Activated CD4-positive, alpha-beta memory T cell treated with anti-CD3 and anti-CD28 coated beads, Interleukin-2, amount 10 ng/mL, durations not matched to agents 7 days and 5 days (primary cell): ENCODE measurements around the gene ZBTB18. TPM values are rescaled to one million over a fixed set of nuclear protein-coding genes. Genes with fewer than 3 reads are reported as not detected.

Source experiments
- CTCF ChIA-PET: fragments of 350-600 bp; sonication (Branson Sonifier 250); formaldehyde crosslinking; loops from one replicate; lab custom pipeline; 2021; ENCODE audit warnings: antibody characterized with exemption, inconsistent platforms; lab: Charles Lee
- POLR2A ChIA-PET: fragments of 350-600 bp; sonication (Branson Sonifier 250); formaldehyde crosslinking; loops from one replicate; lab custom pipeline; 2021; ENCODE audit warnings: antibody characterized with exemption; lab: Charles Lee
- DNase-seq: peaks from one replicate; pipeline ENCODE4 v3.0.0-alpha.2; 2020
- H3K27ac Mint-ChIP-seq: one replicate; pipeline ENCODE4 v1.8.0; 2021; ENCODE audit warnings: mild to moderate bottlenecking, mixed read lengths
- H3K27me3 Mint-ChIP-seq: one replicate; pipeline ENCODE4 v1.8.0; 2021; ENCODE audit warnings: mixed read lengths
- H3K36me3 Mint-ChIP-seq: one replicate; pipeline ENCODE4 v1.8.0; 2021; ENCODE audit warnings: low read depth, mixed read lengths
- H3K4me1 Mint-ChIP-seq: one replicate; pipeline ENCODE4 v1.8.0; 2021; ENCODE audit warnings: mixed read lengths
- H3K4me3 Mint-ChIP-seq: one replicate; pipeline ENCODE4 v1.8.0; 2021; ENCODE audit warnings: mild to moderate bottlenecking, mixed read lengths
- H3K9me3 Mint-ChIP-seq: one replicate; pipeline ENCODE4 v1.8.0; 2021; ENCODE audit warnings: mixed read lengths
- total RNA-seq, 2 experiments: library from RNA; stranded (reverse); gene quantifications; one replicate each; pipeline ENCODE4 v1.2.3, GENCODE V29; 2021

The ZBTB18 gene
- total RNA-seq, 2 experiments from 2014 or later = 9.6 to 10.2 TPM

- Mint-ChIP-seq H3K27me3 (peaks cover 11% of the 10 kb centered on the region), H3K4me1 (no peaks in the 10 kb centered on the region), H3K27ac (no peak overlapping the region), H3K36me3 (no peaks in the 10 kb centered on the region), H3K4me3 (no peak overlapping the region), H3K9me3 (no peaks in the 10 kb centered on the region)
- ChIA-PET CTCF (no interaction called here), POLR2A (no interaction called here)
- DNase-seq = no peak
Observed at GRCh38 chr1:244088161-244088560, 37.1 kb downstream of the ZBTB18 start.

DNA sequence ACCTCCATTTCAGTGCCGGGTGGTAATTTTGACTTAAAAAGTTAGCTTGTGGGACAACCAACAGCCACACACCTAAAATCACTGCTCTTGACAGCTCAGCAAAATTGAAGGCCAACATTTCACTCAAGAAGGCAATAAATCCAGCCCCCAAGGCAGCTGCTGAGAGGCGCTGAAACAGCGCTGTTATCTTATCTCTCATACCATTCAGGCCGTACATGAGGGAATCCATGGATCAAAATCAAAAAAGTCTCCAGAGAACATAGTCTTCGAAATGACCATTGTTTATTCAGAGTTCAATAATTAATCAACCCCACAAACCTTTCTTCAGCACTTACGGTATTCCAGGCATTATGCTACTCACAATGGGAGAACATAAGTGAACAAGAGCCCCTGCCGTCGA lies 38.5 kb downstream of the ZBTB18 start:
- CTCF ChIA-PET = no interaction called here
- H3K4me1 Mint-ChIP-seq = no peaks in the 10 kb centered on the region
- POLR2A ChIA-PET = no interaction called here

DNA sequence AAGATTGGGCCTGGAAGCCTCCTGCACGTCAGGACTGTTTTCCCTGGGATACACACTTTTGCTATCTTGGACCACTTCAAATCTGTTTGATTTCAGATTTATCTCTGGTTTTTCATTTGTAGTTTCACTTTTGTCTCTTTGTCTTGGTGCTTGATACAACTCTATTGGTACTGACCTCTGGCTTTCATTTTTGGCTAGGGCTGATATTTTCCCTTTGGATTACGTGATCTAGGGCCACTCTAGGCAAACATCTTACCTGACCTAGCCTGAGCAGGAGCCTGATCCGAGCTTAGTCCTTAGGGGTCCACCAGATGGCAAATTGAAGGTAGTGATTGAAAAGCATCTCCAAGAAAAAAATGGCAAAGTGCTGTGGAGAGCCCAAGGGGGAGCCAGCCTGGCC lies 39.6 kb downstream of the ZBTB18 start:
- POLR2A ChIA-PET = no interaction called here
- Mint-ChIP-seq H3K36me3 (no peaks in the 10 kb centered on the region), H3K4me1 (no peaks in the 10 kb centered on the region), H3K27me3 (peaks cover 4% of the 10 kb centered on the region), H3K9me3 (no peaks in the 10 kb centered on the region), H3K4me3 (no peak overlapping the region), H3K27ac (no peak overlapping the region)
- no peak for DNase-seq
- CTCF ChIA-PET = no interaction called here

More for the DNA sequence above, 38.5 kb downstream of the ZBTB18 start:
- Mint-ChIP-seq H3K36me3 (no peaks in the 10 kb centered on the region), H3K4me3 (no peak overlapping the region), H3K9me3 (no peaks in the 10 kb centered on the region), H3K27ac (no peak overlapping the region), H3K27me3 (peaks cover 8% of the 10 kb centered on the region)
- no peak for DNase-seq

DNA sequence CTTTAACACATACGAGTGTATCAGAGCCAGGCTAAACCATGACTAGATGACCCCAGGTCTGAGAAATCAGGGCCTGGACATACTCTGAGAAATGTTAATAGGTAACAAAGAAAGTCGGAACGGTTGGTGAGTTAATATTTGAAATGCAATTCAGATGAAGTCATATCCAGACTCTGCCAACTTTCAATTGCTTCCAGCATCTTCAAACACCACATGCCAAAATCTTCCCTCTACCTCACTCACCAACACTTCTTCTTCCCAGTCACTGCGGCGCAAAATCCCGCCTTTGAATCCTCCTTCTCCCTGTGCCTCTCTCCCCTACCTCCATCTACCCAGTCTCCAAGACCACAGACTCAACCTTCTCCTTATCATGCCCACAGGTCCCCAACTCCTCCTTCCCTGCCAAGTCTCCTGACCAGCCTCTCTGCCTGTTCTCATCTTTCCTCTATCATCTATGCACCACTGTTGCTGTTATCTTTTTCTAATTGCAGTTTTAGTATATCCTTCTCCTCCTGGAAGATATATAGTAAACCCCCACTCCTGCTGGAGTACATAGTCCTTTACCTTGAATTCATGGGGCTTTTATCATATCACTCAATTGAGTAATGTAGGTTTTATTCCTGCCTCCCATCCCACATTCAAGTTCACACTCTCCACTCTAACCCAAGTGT lies 41.3 kb downstream of the ZBTB18 start:
- Mint-ChIP-seq H3K27me3 (peaks cover 4% of the 10 kb centered on the region), H3K9me3 (no peaks in the 10 kb centered on the region), H3K4me3 (no peak overlapping the region), H3K4me1 (no peaks in the 10 kb centered on the region), H3K36me3 (no peaks in the 10 kb centered on the region), H3K27ac (no peak overlapping the region)
- ChIA-PET CTCF (no interaction called here), POLR2A (no interaction called here)
- DNase-seq = no peak

- H3K27ac Mint-ChIP-seq = no peak overlapping the region
Observed at GRCh38 chr1:244092964-244093638, 42.0 kb downstream of the ZBTB18 start.

GRCh38 chr1:244094880-244095528 lies 43.9 kb downstream of the ZBTB18 start:
- Mint-ChIP-seq H3K4me1 (no peaks in the 10 kb centered on the region), H3K4me3 (no peak overlapping the region), H3K27me3 (peaks cover 15% of the 10 kb centered on the region), H3K36me3 (no peaks in the 10 kb centered on the region), H3K9me3 (no peaks in the 10 kb centered on the region), H3K27ac (no peak overlapping the region)
- DNase-seq = no peak
- CTCF ChIA-PET = no interaction called here
- POLR2A ChIA-PET = no interaction called here

More at GRCh38 chr1:244092964-244093638, 42.0 kb downstream of the ZBTB18 start:
- DNase-seq = no peak
- Mint-ChIP-seq H3K9me3 (no peaks in the 10 kb centered on the region), H3K4me3 (no peak overlapping the region), H3K27me3 (peaks cover 4% of the 10 kb centered on the region), H3K4me1 (no peaks in the 10 kb centered on the region), H3K36me3 (no peaks in the 10 kb centered on the region)
- ChIA-PET CTCF (no interaction called here), POLR2A (no interaction called here)

GRCh38 chr1:244095529-244095911 lies 44.4 kb downstream of the ZBTB18 start:
- POLR2A ChIA-PET = no interaction called here

DNA sequence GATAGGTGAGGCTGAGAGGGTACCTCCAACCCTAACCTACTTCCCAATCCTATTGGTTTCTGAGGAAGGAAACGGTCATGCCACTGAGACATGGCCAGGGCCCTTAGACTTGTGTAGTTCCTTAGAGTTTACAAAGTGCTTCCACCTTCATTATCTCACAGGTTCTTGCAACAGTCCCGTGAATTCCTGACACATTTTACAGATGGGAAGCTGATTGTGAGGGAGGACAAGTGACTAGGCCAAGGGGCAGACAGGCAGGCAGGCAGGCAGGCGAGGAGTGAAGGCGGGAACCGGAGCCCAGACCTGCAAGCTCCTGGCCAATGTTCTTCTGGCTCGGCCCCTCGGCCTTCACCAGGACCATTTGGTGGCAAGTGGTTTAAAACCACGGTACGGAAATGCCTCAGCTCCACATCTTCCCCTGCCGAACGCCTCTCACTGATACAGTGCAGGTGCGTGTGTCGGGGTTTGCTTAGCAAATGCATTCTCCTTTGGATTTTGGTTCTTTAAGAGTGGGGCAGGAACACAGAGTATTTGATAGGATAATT lies 45.1 kb downstream of the ZBTB18 start:
- Mint-ChIP-seq H3K4me3 (no peak overlapping the region), H3K4me1 (peaks cover 5% of the 10 kb centered on the region), H3K27me3 (peaks cover 25% of the 10 kb centered on the region), H3K9me3 (no peaks in the 10 kb centered on the region), H3K27ac (no peak overlapping the region), H3K36me3 (no peaks in the 10 kb centered on the region)
- CTCF ChIA-PET = no interaction called here
- POLR2A ChIA-PET = no interaction called here
- DNase-seq = no peak

More at GRCh38 chr1:244095529-244095911, 44.4 kb downstream of the ZBTB18 start:
- H3K4me3 Mint-ChIP-seq = no peak overlapping the region
- no peaks in the 10 kb centered on the region for H3K36me3 Mint-ChIP-seq
- H3K27ac Mint-ChIP-seq = no peak overlapping the region
- H3K4me1 Mint-ChIP-seq = no peaks in the 10 kb centered on the region
- no peak for DNase-seq
- CTCF ChIA-PET = no interaction called here
- H3K9me3 Mint-ChIP-seq = no peaks in the 10 kb centered on the region
- H3K27me3 Mint-ChIP-seq = peaks cover 19% of the 10 kb centered on the region

GRCh38 chr1:244096691-244097090 lies 45.6 kb downstream of the ZBTB18 start:
- Mint-ChIP-seq H3K4me1 (peaks cover 5% of the 10 kb centered on the region), H3K36me3 (no peaks in the 10 kb centered on the region), H3K4me3 (no peak overlapping the region), H3K27me3 (peaks cover 26% of the 10 kb centered on the region), H3K27ac (no peak overlapping the region), H3K9me3 (no peaks in the 10 kb centered on the region)
- DNase-seq = no peak
- CTCF ChIA-PET = no interaction called here
- POLR2A ChIA-PET = no interaction called here

DNA sequence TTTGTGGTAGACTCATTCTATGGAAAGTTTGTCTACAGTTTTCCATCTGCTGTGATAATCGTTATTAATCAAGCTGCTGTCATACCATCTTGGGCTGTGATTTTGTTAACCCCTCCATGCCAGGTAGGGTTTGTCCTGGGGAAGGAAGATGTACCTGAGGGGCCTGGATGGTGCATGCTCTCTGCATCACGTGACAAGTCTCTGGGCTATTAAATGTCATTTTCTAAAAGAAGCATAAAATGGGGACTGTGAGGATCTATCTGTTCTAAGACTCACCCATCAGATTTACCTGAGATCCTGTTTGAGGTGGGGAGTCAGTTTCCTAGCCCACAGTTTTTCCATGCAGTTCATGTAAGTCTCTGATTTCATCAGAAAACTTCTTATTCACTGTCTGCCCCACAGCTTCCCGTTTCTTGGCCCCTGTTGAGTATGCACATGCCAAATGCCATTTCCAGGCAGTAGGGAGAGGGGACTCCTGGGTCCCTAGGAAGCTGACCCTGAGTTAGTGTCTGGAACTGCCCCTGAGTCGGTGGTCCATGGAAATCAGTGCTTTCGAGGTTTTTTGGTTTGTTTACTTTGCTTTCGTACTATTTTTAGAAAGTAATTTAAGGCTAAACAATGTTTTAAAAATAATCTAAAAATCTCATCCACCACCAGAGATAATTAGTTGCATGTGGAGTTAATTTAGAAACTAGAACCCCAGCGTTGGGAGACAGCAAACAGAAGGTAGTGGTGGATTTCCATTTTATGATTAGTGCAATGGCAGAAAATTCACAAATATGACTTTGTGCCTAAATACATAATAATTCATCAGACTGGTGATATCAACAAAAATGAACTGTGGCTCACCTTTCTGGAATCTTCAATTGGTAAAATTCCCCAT lies 46.7 kb downstream of the ZBTB18 start:
- Mint-ChIP-seq H3K36me3 (no peaks in the 10 kb centered on the region), H3K9me3 (no peaks in the 10 kb centered on the region), H3K4me1 (peaks cover 5% of the 10 kb centered on the region), H3K4me3 (no peak overlapping the region), H3K27me3 (peaks cover 22% of the 10 kb centered on the region), H3K27ac (no peak overlapping the region)
- ChIA-PET CTCF (no interaction called here), POLR2A (no interaction called here)
- DNase-seq = no peak

DNA sequence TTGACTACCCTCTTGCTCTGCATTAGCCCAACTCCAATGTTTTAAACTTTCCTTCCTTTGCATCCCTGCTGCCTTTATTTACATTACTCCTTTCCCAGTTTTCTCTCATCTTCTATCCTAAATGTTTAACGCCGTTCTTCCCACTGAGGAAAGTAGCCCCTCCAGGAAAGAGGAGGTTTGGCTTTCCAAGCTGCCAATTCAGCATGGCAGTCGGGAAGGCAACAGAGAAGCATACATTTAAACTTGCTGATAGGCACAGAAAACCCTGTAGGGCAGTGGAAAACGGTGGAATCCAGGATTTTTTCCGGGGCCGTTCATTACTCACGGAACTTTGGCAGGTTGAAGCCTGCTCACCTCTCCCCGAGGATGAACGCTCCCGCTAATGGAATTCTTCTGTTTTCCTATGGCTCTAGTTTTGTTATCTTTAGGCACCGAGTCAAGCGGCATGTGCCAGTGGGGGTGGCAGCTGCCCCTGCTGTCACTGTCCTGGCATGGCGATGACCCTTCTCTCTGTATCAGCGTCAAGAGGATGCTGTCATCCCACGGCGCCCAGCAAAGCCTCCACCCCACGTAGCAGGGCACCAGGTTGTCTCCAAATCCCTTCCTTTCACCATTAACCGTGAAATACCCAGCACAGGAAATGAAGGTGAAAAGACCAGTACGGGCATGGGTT lies 48.3 kb downstream of the ZBTB18 start:
- Mint-ChIP-seq H3K9me3 (no peaks in the 10 kb centered on the region), H3K27ac (no peak overlapping the region), H3K4me1 (peaks cover 5% of the 10 kb centered on the region), H3K27me3 (peaks cover 22% of the 10 kb centered on the region), H3K36me3 (no peaks in the 10 kb centered on the region), H3K4me3 (no peak overlapping the region)
- POLR2A ChIA-PET = no interaction called here
- no peak for DNase-seq
- CTCF ChIA-PET = no interaction called here

- no peak for DNase-seq
- ChIA-PET CTCF (no interaction called here), POLR2A (no interaction called here)
- H3K36me3 Mint-ChIP-seq = no peaks in the 10 kb centered on the region
- peaks cover 24% of the 10 kb centered on the region for H3K27me3 Mint-ChIP-seq
- no peak overlapping the region for H3K27ac Mint-ChIP-seq
- peaks cover 5% of the 10 kb centered on the region for H3K4me1 Mint-ChIP-seq
- H3K9me3 Mint-ChIP-seq = no peaks in the 10 kb centered on the region
- H3K4me3 Mint-ChIP-seq = no peak overlapping the region
Observed at GRCh38 chr1:244100276-244100675, 49.2 kb downstream of the ZBTB18 start.
